Large intestine (tissue), 3 donors: ENCODE data around the gene STMN1. TPM values are rescaled to one million over a fixed set of nuclear protein-coding genes. Genes with fewer than 3 reads are reported as not detected.
"Not testable (repeated sequence)": the region's sequence is repeated elsewhere in the genome, so short reads cannot be mapped to it uniquely, and the experiment has no call there.

ENCODE experiments used
- DNase-seq, 2 donors: peaks; one replicate each; pipeline versions ENCODE4 v3.0.0 to v3.0.0-alpha.2; 2013
- H3K27ac ChIP-seq: one replicate; pipeline ENCODE4 v1.5.1; 2013; ENCODE audit warnings: low read length
- H3K27me3 ChIP-seq: 2 replicates; pipeline ENCODE4 v1.6.1; 2013; ENCODE audit warnings: low read length; ENCODE audit not compliant: control insufficient read depth, insufficient read depth
- H3K36me3 ChIP-seq: 2 replicates; pipeline ENCODE4 v1.6.1; 2013; ENCODE audit warnings: low read length; ENCODE audit not compliant: control insufficient read depth, insufficient read depth
- H3K4me1 ChIP-seq: one replicate; pipeline ENCODE4 v1.6.1; 2013; ENCODE audit warnings: low read length; ENCODE audit not compliant: control insufficient read depth, insufficient read depth
- H3K4me3 ChIP-seq: one replicate; pipeline ENCODE4 v1.5.1; 2013; ENCODE audit warnings: low read length
- H3K9me3 ChIP-seq: one replicate; pipeline ENCODE4 v1.6.1; 2013; ENCODE audit warnings: mild to moderate bottlenecking, low read depth, low read length, moderate library complexity; ENCODE audit not compliant: control insufficient read depth
- WGBS: methylation state at CpG from one replicate; pipeline ENCODE4 v1.1.5; 2013; ENCODE audit warnings: low lambda C conversion rate; ENCODE audit not compliant: insufficient coverage; 5-methylcytosine and 5-hydroxymethylcytosine counted together
- polyA plus RNA-seq: library from polyadenylated mRNA; unstranded; fragments of 120-200 nt; gene quantifications from one replicate; pipeline ENCODE4 v1.2.1, GENCODE V29; 2013

STMN1 gene
- polyA plus RNA-seq, 1 donor, result 417 TPM

- H3K4me3 ChIP-seq, H3K27ac ChIP-seq, H3K9me3 ChIP-seq, H3K27me3 ChIP-seq, H3K4me1 ChIP-seq, DNase-seq, H3K36me3 ChIP-seq: not testable (repeated sequence)
- no CpG with 5 or more reads among the region's 5 CpGs for WGBS
Observed at GRCh38 chr1:25943511-25943910, 37.3 kb upstream of the STMN1 start.

GRCh38 chr1:25936947-25937346 is 30.7 kb upstream of the STMN1 start:
- H3K36me3 ChIP-seq, result no peaks in the 10 kb centered on the region
- no peak overlapping the region for H3K4me3 ChIP-seq
- WGBS, result 90% methylated on average over 2 of the region's 4 CpGs
- H3K27me3 ChIP-seq, result peaks cover 2% of the 10 kb centered on the region
- no peaks in the 10 kb centered on the region for H3K9me3 ChIP-seq
- no peak for DNase-seq
- H3K27ac ChIP-seq, result no peak overlapping the region
- H3K4me1 ChIP-seq, result no peaks in the 10 kb centered on the region

GRCh38 chr1:25933479-25934365 is 27.5 kb upstream of the STMN1 start:
- WGBS, result 92% methylated on average over 2 of the region's 13 CpGs
- DNase-seq, result no peak
- Histone ChIP-seq H3K4me3 (no peak overlapping the region), H3K9me3 (no peaks in the 10 kb centered on the region), H3K36me3 (no peaks in the 10 kb centered on the region), H3K27ac (no peak overlapping the region), H3K27me3 (peaks cover 2% of the 10 kb centered on the region), H3K4me1 (no peaks in the 10 kb centered on the region)

GRCh38 chr1:25932811-25933400 is 26.7 kb upstream of the STMN1 start:
- not testable (repeated sequence) for H3K27ac ChIP-seq, H3K4me3 ChIP-seq, H3K36me3 ChIP-seq, H3K27me3 ChIP-seq, DNase-seq, H3K9me3 ChIP-seq, H3K4me1 ChIP-seq
- WGBS, result no CpG with 5 or more reads among the region's 12 CpGs

- Histone ChIP-seq H3K4me1 (no peaks in the 10 kb centered on the region), H3K27ac (no peak overlapping the region), H3K9me3 (no peaks in the 10 kb centered on the region), H3K36me3 (no peaks in the 10 kb centered on the region), H3K27me3 (peaks cover 2% of the 10 kb centered on the region), H3K4me3 (no peak overlapping the region)
- WGBS, result no CpG with 5 or more reads among the region's 5 CpGs
- DNase-seq, result no peak
Observed at GRCh38 chr1:25932321-25932720, 26.1 kb upstream of the STMN1 start.

GRCh38 chr1:25929016-25929415 is 22.8 kb upstream of the STMN1 start:
- Histone ChIP-seq H3K4me1 (peaks cover under 1% of the 10 kb centered on the region), H3K27me3 (peaks cover 2% of the 10 kb centered on the region), H3K27ac (no peak overlapping the region), H3K4me3 (no peak overlapping the region), H3K9me3 (no peaks in the 10 kb centered on the region), H3K36me3 (no peaks in the 10 kb centered on the region)
- WGBS, result 100% methylated on average over 1 of the region's 7 CpGs
- DNase-seq, result no peak

- Histone ChIP-seq H3K9me3 (no peaks in the 10 kb centered on the region), H3K36me3 (no peaks in the 10 kb centered on the region), H3K27ac (no peak overlapping the region), H3K4me1 (peaks cover 10% of the 10 kb centered on the region), H3K4me3 (no peak overlapping the region), H3K27me3 (no peaks in the 10 kb centered on the region)
- no CpG with 5 or more reads among the region's 5 CpGs for WGBS
- DNase-seq, result no peak
Observed at GRCh38 chr1:25927521-25928265, 21.5 kb upstream of the STMN1 start.

- H3K9me3 ChIP-seq, result no peaks in the 10 kb centered on the region
- peaks cover 3% of the 10 kb centered on the region for H3K27me3 ChIP-seq
- no peak for DNase-seq
- no peak overlapping the region for H3K4me3 ChIP-seq
- H3K36me3 ChIP-seq, result no peaks in the 10 kb centered on the region
- H3K27ac ChIP-seq, result peak overlapping the region; percentile 31
- peaks cover 15% of the 10 kb centered on the region for H3K4me1 ChIP-seq
- no CpG with 5 or more reads among the region's 13 CpGs for WGBS
Observed at GRCh38 chr1:25926731-25927496, 20.7 kb upstream of the STMN1 start.

GRCh38 chr1:25924454-25924853 is 18.2 kb upstream of the STMN1 start:
- Histone ChIP-seq H3K9me3 (no peaks in the 10 kb centered on the region), H3K27me3 (peaks cover 3% of the 10 kb centered on the region), H3K36me3 (no peaks in the 10 kb centered on the region), H3K4me1 (peaks cover 15% of the 10 kb centered on the region), H3K4me3 (no peak overlapping the region), H3K27ac (no peak overlapping the region)
- 33% methylated on average over 1 of the region's 2 CpGs for WGBS
- DNase-seq, result no peak
